Prostate gland (tissue), 2 donors: Measurements from ENCODE around the gene STMP1. TPM values are rescaled to one million over a fixed set of nuclear protein-coding genes. Genes with fewer than 3 reads are reported as not detected.
A peak's percentile ranks its signal among the peaks of the same experiment; 100 is the strongest.
"Not testable (repeated sequence)": the region's sequence is repeated elsewhere in the genome, so short reads cannot be mapped to it uniquely, and the experiment has no call there.

ENCODE experiments used
- DNase-seq: peaks from one replicate; pipeline ENCODE4 v3.0.0-alpha.2; 2019; ENCODE audit warnings: low spot score
- H3K27ac ChIP-seq, 2 donors: fragments of 200-600 bp; sonication (generic); 2 replicates each; pipeline ENCODE4 v1.5.1; 2017 to 2019
- H3K27me3 ChIP-seq: fragments of 200-600 bp; sonication (generic); replicated peaks from 2 replicates; pipeline ENCODE4 v1.5.1; 2019; ENCODE audit not compliant: insufficient read depth
- H3K36me3 ChIP-seq, 2 donors: fragments of 200-600 bp; sonication (generic); 1 replicate in 1 of 2; 2 replicates in 1 of 2; pipeline versions ENCODE4 v1.5.1 to v1.8.1; 2017 to 2019
- H3K4me1 ChIP-seq: fragments of 200-600 bp; sonication (generic); replicated peaks from 2 replicates; pipeline ENCODE4 v1.5.1; 2019
- H3K4me3 ChIP-seq, 2 donors: fragments of 200-600 bp; sonication (generic); 2 replicates each; pipeline ENCODE4 v1.5.1; 2017 to 2019
- H3K9me3 ChIP-seq: fragments of 200-600 bp; sonication (generic); 2 replicates; pipeline ENCODE4 v1.5.1; 2017
- CTCF ChIP-seq, 4 experiments: fragments of 200-600 bp in 2 of 4; fragments of 450-650 bp in 2 of 4; sonication (generic) in 2 of 4; IDR thresholded peaks; 1 replicate in 3 of 4; 2 replicates in 1 of 4; pipeline ENCODE4 v1.5.1; 2016 to 2019; ENCODE audit warnings: antibody characterized with exemption in 4 of 4, mild to moderate bottlenecking in 2 of 4, moderate library complexity in 2 of 4
- POLR2A ChIP-seq: fragments of 450-650 bp; IDR thresholded peaks from one replicate; pipeline ENCODE4 v1.6.1; 2016; ENCODE audit warnings: antibody characterized with exemption, mild to moderate bottlenecking
- POLR2AphosphoS5 ChIP-seq: sonication (generic); formaldehyde crosslinking; IDR thresholded peaks from one replicate; pipeline ENCODE4 v1.6.1; 2017; ENCODE audit warnings: antibody characterized with exemption
- WGBS: methylation state at CpG from one replicate; pipeline ENCODE4 v1.1.5; 2018; 5-methylcytosine and 5-hydroxymethylcytosine counted together
- intact Hi-C: fragments of 100-400 bp; cut with DNase I; formaldehyde crosslinking; loops from one replicate; pipeline ENCODE4 v1.14.2; 2022
- total RNA-seq, 2 donors: library from RNA; depleted of rRNA; stranded (reverse); fragments of >200 nt; gene quantifications; one replicate each; pipeline ENCODE4 v1.1.0, GENCODE V29; 2016

STMP1 gene
- total RNA-seq, 2 donors from 2014 or later, result 29.9 to 31.9 TPM

GRCh38 chr7:135662123-135662372, 266 bp upstream of the STMP1 start:
- H3K36me3 ChIP-seq, result no peaks in the 10 kb centered on the region
- no peaks in the 10 kb centered on the region for H3K9me3 ChIP-seq
- no peak for DNase-seq
- peak overlapping the region; percentile 76 to 85 for H3K27ac ChIP-seq
- intact Hi-C loops, result loop anchor here (5.0 kb wide), 2 partner anchors 315 to 345 kb away; partner anchors contain the start of gene MTPN
- no peaks in the 10 kb centered on the region for H3K27me3 ChIP-seq
- WGBS, result 12% methylated on average over 17 of the region's 17 CpGs
- TF ChIP-seq POLR2A, result no peak
- TF ChIP-seq CTCF (IDR thresholded peaks at IDR 0.05), result peak in 2 of 4 experiments; percentile 54 to 97
- peak overlapping the region; percentile 68 to 93 for H3K4me3 ChIP-seq
- H3K4me1 ChIP-seq, result no peaks in the 10 kb centered on the region

GRCh38 chr7:135664046-135664589, 1.8 kb downstream of the STMP1 start:
- intact Hi-C loops, result loop anchor here (5.0 kb wide), 2 partner anchors 313 to 343 kb away; partner anchors contain the start of gene MTPN
- no peaks in the 10 kb centered on the region for H3K27me3 ChIP-seq
- WGBS, result 86% methylated on average over 3 of the region's 3 CpGs
- DNase-seq, result no peak
- H3K9me3 ChIP-seq, result no peaks in the 10 kb centered on the region
- TF ChIP-seq POLR2A (no peak), CTCF (IDR thresholded peaks at IDR 0.05) (no peak), POLR2AphosphoS5 (no peak)
- no peak overlapping the region for H3K27ac ChIP-seq
- no peak overlapping the region for H3K4me3 ChIP-seq
- no peaks in the 10 kb centered on the region for H3K36me3 ChIP-seq
- no peaks in the 10 kb centered on the region for H3K4me1 ChIP-seq

GRCh38 chr7:135665042-135665441, 2.7 kb downstream of the STMP1 start:
- no peak for TF ChIP-seq POLR2A
- intact Hi-C loops, result no loop called here
- no peaks in the 10 kb centered on the region for H3K36me3 ChIP-seq
- H3K27me3 ChIP-seq, result no peaks in the 10 kb centered on the region
- no peak for DNase-seq
- no peak overlapping the region for H3K4me3 ChIP-seq
- 77% methylated on average over 3 of the region's 3 CpGs for WGBS
- H3K9me3 ChIP-seq, result no peaks in the 10 kb centered on the region
- H3K27ac ChIP-seq, result no peak overlapping the region
- H3K4me1 ChIP-seq, result no peaks in the 10 kb centered on the region

- Histone ChIP-seq H3K36me3 (no peaks in the 10 kb centered on the region), H3K4me3 (no peak overlapping the region), H3K27me3 (no peaks in the 10 kb centered on the region), H3K27ac (no peak overlapping the region), H3K4me1 (no peaks in the 10 kb centered on the region), H3K9me3 (no peaks in the 10 kb centered on the region)
- WGBS, result 87% methylated on average over 11 of the region's 11 CpGs
- DNase-seq, result no peak
- no peak for TF ChIP-seq POLR2AphosphoS5
- no peak for TF ChIP-seq CTCF (IDR thresholded peaks at IDR 0.05)
- TF ChIP-seq POLR2A, result no peak
- intact Hi-C loops, result no loop called here
Observed at GRCh38 chr7:135666156-135666555, 3.8 kb downstream of the STMP1 start.

GRCh38 chr7:135666846-135667245, 4.5 kb downstream of the STMP1 start:
- no peaks in the 10 kb centered on the region for H3K27me3 ChIP-seq
- no peak for DNase-seq
- H3K9me3 ChIP-seq, result no peaks in the 10 kb centered on the region
- H3K36me3 ChIP-seq, result no peaks in the 10 kb centered on the region
- H3K27ac ChIP-seq, result no peak overlapping the region
- whole genome bisulfite sequencing, result 73% methylated on average over 6 of the region's 6 CpGs
- intact Hi-C loops, result no loop called here
- H3K4me3 ChIP-seq, result no peak overlapping the region
- no peaks in the 10 kb centered on the region for H3K4me1 ChIP-seq
- no peak for TF ChIP-seq POLR2AphosphoS5
- TF ChIP-seq POLR2A, result no peak
- no peak for TF ChIP-seq CTCF (IDR thresholded peaks at IDR 0.05)

GRCh38 chr7:135667626-135668025, 5.3 kb downstream of the STMP1 start:
- H3K9me3 ChIP-seq, H3K27me3 ChIP-seq, DNase-seq, H3K4me3 ChIP-seq, intact Hi-C loops, H3K27ac ChIP-seq, H3K4me1 ChIP-seq, H3K36me3 ChIP-seq: not testable (repeated sequence)
- whole genome bisulfite sequencing, result 97% methylated on average over 1 of the region's 1 CpG

GRCh38 chr7:135668852-135669395, 6.6 kb downstream of the STMP1 start:
- intact Hi-C loops, H3K27me3 ChIP-seq, H3K27ac ChIP-seq, H3K9me3 ChIP-seq, H3K4me3 ChIP-seq, DNase-seq, H3K36me3 ChIP-seq, H3K4me1 ChIP-seq: not testable (repeated sequence)
- 62% methylated on average over 6 of the region's 6 CpGs for WGBS
